ENCODE measurements around the gene ERAS.

GRCh38 chrX:48824066-48824465 is 2.2 kb upstream of the ERAS start:
- no peak for TF ChIP-seq NFIC (IDR thresholded peaks at IDR 0.05; ENCODE audit: borderline replicate concordance)
- TF ChIP-seq CTCF (IDR thresholded peaks at IDR 0.05), result no peak
